ENCODE results near the gene CMA1.

Gene CMA1

DNA sequence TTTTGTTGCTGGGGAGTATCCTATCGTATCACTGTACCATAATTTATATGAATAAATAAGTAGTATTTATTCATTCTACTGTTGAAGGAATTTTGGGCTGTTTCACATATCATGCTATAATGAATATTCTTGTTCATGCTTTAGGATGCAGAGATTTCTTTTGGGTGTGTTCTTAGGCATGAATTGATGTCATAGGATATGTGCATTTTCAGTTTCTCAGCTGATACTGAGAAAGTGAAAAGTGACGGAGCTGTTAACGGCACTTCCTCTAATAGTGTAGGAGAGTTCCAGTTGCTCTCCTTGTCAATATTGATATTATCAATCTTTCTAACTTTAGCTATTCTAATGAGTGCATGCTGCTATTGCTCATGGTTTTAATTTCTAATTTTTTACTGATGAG is 42.3 kb downstream of the CMA1 start:
- DNase-seq (ENCODE audit: low spot score): no peak

DNA sequence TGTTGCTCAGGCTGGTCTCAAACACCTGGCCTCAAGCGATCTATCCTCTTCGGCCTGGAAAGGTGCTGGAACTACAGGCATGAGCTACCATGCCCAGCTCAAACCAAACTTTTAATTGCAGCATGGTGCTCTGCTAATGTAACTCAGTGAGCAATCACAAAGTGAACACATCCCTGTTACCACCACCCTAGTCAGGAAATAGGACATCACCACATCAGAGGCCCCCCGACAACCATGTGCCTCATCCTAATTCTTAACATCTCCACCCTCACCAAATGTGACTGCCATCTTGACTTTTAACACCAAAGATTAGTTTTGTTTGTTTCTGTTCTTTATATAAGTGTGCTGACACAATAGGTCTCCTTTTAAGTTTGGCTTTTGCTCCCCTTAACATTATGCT is 42.7 kb downstream of the CMA1 start:
- DNase-seq (ENCODE audit: low spot score): no peak

GRCh38 chr14:24463884-24464785 is 43.9 kb downstream of the CMA1 start:
- no peak for DNase-seq (ENCODE audit: low spot score)

DNA sequence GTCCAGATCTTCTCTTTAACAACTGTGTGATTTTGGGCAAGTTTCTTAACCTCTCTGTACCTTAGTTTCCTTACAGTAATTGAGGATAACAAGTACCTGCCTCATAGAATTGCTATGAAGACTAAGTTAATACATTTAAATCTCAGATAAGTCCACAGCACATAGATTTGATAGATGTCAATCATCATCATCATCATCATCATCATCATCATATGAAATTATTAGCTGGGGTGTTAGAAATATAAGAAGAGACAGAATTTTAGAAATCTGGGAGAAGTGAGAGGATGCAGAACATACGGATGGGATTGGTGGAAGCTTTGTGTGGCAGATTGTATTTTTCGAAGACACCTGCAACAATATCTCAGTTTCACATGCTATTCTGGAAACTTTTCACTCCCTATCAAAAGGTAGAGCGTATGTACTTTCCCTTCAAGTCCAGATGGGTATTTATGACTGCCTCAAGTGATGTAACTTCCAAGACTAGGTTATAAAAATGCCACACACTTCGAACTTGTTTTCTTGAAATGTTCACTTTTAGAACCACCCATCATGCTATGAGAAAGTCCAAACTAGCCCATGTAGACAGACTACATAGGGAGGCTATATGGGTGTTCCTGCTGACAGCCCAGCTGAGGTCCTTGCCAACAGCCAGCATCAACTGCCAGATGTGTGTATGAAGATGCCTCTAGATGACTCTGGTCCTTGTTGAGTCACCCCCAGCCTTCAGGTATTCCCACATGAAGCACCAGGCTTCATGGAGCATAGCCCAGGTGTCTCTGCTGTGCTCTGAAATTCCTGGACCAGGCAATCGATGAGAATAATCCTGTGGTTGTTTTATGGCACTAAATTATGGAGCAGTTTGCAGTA is 44.8 kb downstream of the CMA1 start:
- DNase-seq (ENCODE audit: low spot score): no peak

GRCh38 chr14:24461336-24461735 is 46.7 kb downstream of the CMA1 start:
- no peak for DNase-seq (ENCODE audit: low spot score)

GRCh38 chr14:24459331-24459730 is 48.7 kb downstream of the CMA1 start:
- DNase-seq (ENCODE audit: low spot score): no peak

GRCh38 chr14:24458736-24459135 is 49.3 kb downstream of the CMA1 start:
- DNase-seq (ENCODE audit: low spot score): no peak

DNA sequence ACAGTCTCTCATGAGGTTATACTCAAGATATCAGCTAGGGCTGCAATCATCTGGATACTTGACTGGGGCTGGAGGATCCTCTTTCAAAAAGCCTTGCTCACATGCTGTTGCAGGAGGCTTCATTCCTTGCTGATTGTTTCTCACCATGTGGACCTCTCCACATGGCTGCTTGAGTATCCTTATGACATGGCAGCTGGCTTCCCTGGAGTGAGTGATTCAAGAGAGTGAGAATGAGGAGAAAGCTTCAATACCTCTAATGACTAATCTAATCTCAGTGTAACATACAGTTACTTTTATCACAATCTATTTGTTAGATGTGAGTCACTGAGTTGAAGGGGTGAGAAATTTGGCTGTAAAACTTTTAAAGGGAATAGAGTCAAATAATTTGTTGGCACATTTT is 51.1 kb downstream of the CMA1 start:
- DNase-seq (ENCODE audit: low spot score): no peak

Measured in left forelimb (tissue), 1 donor.